GM12874 (cell line): ENCODE data around the gene EYA4.

ENCODE experiments used
- TF ChIP-seq, protein P1 (sequence below): IDR thresholded peaks from 2 replicates; pipeline ENCODE4 v1.5.1; 2011; ENCODE audit warnings: low read depth, mild to moderate bottlenecking, control low read depth, low read length, moderate library complexity; ENCODE audit not compliant: insufficient read depth

The EYA4 gene

DNA sequence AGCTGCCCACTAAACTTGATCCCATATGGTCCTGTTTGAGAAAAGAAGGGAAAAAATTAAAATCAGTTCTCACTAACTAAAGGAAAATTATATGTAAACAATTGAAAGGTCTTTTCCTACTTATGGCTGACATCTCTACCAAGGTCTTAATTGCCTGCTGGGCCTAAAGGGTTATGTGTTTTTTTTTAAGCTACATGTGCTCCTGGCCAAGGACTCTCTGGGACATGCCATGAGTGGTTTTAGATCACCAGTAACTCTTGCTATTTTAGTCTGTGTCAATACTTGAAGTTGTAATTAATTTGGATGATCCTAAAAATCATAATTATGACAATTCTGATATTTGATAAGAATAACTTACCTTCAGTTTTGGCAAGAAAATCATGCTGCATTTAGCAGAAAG lies 35.9 kb upstream of the EYA4 start:
- TF ChIP-seq, protein P1, sequence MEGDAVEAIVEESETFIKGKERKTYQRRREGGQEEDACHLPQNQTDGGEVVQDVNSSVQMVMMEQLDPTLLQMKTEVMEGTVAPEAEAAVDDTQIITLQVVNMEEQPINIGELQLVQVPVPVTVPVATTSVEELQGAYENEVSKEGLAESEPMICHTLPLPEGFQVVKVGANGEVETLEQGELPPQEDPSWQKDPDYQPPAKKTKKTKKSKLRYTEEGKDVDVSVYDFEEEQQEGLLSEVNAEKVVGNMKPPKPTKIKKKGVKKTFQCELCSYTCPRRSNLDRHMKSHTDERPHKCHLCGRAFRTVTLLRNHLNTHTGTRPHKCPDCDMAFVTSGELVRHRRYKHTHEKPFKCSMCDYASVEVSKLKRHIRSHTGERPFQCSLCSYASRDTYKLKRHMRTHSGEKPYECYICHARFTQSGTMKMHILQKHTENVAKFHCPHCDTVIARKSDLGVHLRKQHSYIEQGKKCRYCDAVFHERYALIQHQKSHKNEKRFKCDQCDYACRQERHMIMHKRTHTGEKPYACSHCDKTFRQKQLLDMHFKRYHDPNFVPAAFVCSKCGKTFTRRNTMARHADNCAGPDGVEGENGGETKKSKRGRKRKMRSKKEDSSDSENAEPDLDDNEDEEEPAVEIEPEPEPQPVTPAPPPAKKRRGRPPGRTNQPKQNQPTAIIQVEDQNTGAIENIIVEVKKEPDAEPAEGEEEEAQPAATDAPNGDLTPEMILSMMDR: no peak

DNA sequence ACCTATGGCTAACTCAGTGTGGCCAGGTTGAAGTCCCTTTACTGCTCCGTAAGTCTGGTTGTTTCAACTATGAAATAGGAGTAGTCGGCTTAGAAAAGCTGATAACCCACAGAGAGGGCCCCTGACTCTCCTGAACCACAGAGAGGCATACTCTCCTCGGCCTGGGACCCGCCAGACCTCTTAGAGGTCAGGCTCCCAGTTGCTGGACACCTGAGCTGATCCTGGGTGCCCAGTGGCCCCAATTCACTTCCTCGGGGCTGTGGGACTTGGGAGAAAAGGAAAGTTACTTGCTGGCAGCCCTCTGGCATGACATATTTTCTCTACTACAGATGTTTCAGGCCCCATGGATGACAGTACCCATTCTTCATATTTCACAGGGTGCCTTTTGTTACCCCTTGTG lies 34.2 kb upstream of the EYA4 start:
- TF ChIP-seq, protein P1: no peak

DNA sequence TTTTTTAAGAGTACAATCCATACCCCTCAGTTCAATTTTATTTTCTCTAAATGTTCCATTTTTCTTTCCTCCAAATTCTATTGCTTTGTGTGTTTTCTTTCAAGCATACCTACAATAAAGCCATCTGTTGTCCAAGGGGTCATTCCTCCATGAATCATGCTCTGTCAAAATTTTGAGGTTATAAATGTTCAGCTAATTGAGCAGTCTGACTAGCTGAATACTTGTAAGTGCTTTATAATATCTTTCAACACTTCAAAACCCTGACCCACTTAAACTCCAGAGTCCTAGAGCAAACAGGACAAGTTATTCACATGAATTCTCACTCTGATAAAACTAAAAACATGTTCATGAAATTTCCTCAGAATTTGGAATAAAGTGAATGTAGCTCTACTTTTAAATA lies 33.4 kb upstream of the EYA4 start:
- TF ChIP-seq, protein P1: no peak

DNA sequence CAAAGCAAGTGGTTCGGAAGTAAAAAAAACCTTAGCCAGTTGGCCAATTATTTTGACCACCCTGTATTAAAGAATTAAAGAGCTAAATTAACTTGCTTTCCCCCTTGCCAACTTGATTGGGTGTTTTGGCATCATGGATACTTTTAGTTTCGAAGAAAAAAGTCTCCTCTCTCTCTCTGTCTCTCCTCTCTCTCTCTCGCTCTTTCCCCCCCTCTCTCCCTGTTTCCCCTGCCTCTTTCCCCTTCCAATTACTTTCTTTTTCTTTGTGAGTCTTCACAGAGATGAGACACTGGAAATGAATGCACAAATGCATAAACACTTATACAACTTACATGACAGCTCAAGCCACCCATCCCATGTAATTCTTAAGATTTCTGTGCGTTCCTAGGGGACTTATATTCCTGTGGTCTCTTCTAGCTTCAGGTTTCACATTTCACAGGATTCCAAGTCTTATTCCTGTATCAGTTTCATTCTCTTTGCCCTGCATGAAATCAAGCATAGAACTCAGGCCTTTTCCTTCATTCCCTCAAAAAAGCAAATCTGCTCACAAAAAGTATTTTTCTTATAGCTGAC lies 32.9 kb upstream of the EYA4 start:
- TF ChIP-seq, protein P1: no peak

DNA sequence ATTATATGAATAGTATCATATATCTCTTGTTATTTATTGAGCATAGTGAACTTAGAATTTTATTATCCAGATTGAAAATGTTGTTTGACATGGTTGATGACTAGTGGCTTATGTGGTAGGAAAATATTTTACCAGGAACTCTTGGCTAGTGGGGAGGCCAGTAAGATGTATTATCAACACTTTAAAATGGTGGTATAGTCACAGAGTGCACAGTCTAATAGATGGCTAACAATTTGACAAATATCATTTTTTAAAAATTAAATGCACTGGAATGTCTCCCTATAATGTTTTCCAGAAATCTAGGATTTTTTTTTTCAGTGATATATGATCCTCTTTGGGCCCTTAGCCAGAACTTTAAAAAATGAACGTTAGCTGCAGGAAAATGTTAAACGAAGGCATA lies 26.9 kb upstream of the EYA4 start:
- TF ChIP-seq, protein P1: no peak

DNA sequence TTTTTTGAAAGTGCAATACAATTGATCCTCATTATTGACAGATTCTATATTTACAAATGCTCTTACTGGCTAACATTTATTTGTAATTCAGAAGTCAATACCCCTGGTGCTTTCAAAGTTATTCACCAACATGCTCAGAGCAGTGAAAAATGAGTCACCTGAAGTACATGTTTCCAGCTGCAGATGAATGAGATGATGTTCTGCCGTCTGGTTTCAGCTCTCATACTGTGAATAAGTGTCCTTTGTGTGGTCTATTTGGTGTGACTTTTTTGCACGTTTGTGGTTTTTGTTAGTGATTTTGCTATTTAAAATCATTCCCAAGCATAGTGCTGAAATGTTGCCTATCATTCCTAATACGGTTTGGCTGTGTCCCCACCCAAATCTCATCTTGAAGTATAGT lies 22.3 kb upstream of the EYA4 start:
- TF ChIP-seq, protein P1: no peak

DNA sequence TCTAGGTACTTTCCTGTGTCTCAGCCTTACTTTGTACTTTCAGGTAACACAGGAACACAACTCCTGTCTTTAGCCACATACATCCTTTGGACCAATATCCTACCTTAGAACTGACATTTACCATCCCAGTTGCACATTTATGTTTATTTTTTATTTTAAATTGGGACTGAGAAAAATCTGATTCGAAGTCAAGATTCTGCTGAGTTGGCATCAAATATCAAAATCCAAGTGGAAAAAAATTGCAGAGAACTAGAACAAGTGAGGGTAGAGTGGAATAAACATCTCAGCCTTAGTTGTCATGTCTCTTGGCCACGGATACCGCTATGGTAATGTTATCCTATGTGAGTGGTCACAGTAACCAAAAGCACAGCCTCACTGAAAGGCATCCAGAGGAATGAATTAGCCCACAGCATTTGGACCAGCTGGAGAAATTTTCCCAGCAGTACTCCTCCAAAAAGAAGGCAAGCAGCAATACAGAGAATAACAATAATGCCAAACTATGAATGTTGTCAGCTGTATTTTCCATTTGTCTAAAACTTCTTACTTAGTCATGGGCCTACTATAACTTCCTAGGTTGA lies 17.6 kb upstream of the EYA4 start:
- TF ChIP-seq, protein P1: no peak
